DMS 273 (cell line): ENCODE results near the gene TBC1D5.

ENCODE experiments used
- DNase-seq: peaks from one replicate; lab custom pipeline; 2025; ENCODE audit not compliant: unreplicated experiment; lab: John Stamatoyannopoulos, UW

The TBC1D5 gene

GRCh38 chr3:17310983-17311382 lies 431.4 kb downstream of the TBC1D5 start:
- no peak for DNase-seq

GRCh38 chr3:17307887-17308286 lies 434.5 kb downstream of the TBC1D5 start:
- no peak for DNase-seq

GRCh38 chr3:17307482-17307881 lies 434.9 kb downstream of the TBC1D5 start:
- DNase-seq = peak; percentile 0

GRCh38 chr3:17304969-17305368 lies 437.5 kb downstream of the TBC1D5 start:
- DNase-seq = no peak

- no peak for DNase-seq
Measured at GRCh38 chr3:17302774-17303173, 439.7 kb downstream of the TBC1D5 start.

GRCh38 chr3:17302170-17302569 lies 440.3 kb downstream of the TBC1D5 start:
- no peak for DNase-seq

- DNase-seq = peak; percentile 2
Measured at GRCh38 chr3:17301271-17301670, 441.2 kb downstream of the TBC1D5 start.

GRCh38 chr3:17300441-17300840 lies 442.0 kb downstream of the TBC1D5 start:
- no peak for DNase-seq

- DNase-seq = no peak
Measured at GRCh38 chr3:17298038-17298437, 444.4 kb downstream of the TBC1D5 start.

GRCh38 chr3:17292556-17292955 lies 449.9 kb downstream of the TBC1D5 start:
- no peak for DNase-seq

GRCh38 chr3:17290894-17291293 lies 451.5 kb downstream of the TBC1D5 start:
- DNase-seq = no peak

GRCh38 chr3:17288839-17289399 lies 453.5 kb downstream of the TBC1D5 start:
- DNase-seq = no peak

GRCh38 chr3:17287006-17287689 lies 455.3 kb downstream of the TBC1D5 start:
- no peak for DNase-seq

GRCh38 chr3:17278006-17278405 lies 464.4 kb downstream of the TBC1D5 start:
- DNase-seq = no peak

- no peak for DNase-seq
Measured at GRCh38 chr3:17266846-17267245, 475.6 kb downstream of the TBC1D5 start.

GRCh38 chr3:17261627-17262369 lies 480.6 kb downstream of the TBC1D5 start:
- DNase-seq = no peak

- no peak for DNase-seq
Measured at GRCh38 chr3:17260257-17260656, 482.2 kb downstream of the TBC1D5 start.

GRCh38 chr3:17259685-17260084 lies 482.7 kb downstream of the TBC1D5 start:
- no peak for DNase-seq

- peak; percentile 53 for DNase-seq
Measured at GRCh38 chr3:17258823-17259436, 483.5 kb downstream of the TBC1D5 start.

- DNase-seq = no peak
Measured at GRCh38 chr3:17257269-17257668, 485.2 kb downstream of the TBC1D5 start.

GRCh38 chr3:17243621-17244020 lies 498.8 kb downstream of the TBC1D5 start:
- DNase-seq = no peak

GRCh38 chr3:17239417-17239816 lies 503.0 kb downstream of the TBC1D5 start:
- DNase-seq = no peak
